H9 (cell line): ENCODE data around the gene ZCWPW1. TPM values are rescaled to one million over a fixed set of nuclear protein-coding genes. Genes with fewer than 3 reads are reported as not detected.

Experiments used
- DNase-seq: peaks from one replicate; pipeline ENCODE4 v3.0.0-alpha.2; 2017
- H2AFZ ChIP-seq: one replicate; pipeline ENCODE4 v1.6.1; 2013; ENCODE audit warnings: mild to moderate bottlenecking, low read length, control low read depth, moderate library complexity
- H2AK5ac ChIP-seq: 2 replicates; pipeline ENCODE4 v1.6.1; 2013; ENCODE audit warnings: low read length, control low read depth, mixed read lengths; ENCODE audit not compliant: insufficient read length
- H2BK120ac ChIP-seq: one replicate; pipeline ENCODE4 v1.6.1; 2013; ENCODE audit warnings: low read depth, mild to moderate bottlenecking, low read length, control low read depth, inconsistent platforms; ENCODE audit not compliant: poor library complexity, severe bottlenecking
- H2BK12ac ChIP-seq: 2 replicates; pipeline ENCODE4 v1.6.1; 2013; ENCODE audit warnings: low read length, control low read depth, mixed read lengths, low read depth; ENCODE audit not compliant: insufficient read length
- H2BK15ac ChIP-seq: 2 replicates; pipeline ENCODE4 v1.6.1; 2013; ENCODE audit warnings: low read depth, low read length, control low read depth
- H2BK20ac ChIP-seq: one replicate; pipeline ENCODE4 v1.6.1; 2013; ENCODE audit warnings: low read depth, mild to moderate bottlenecking, low read length, control low read depth, inconsistent platforms; ENCODE audit not compliant: poor library complexity, severe bottlenecking
- H2BK5ac ChIP-seq: 2 replicates; pipeline ENCODE4 v1.6.1; 2013; ENCODE audit warnings: low read length, control low read depth, mixed read lengths; ENCODE audit not compliant: insufficient read length
- H3K14ac ChIP-seq: 2 replicates; pipeline ENCODE4 v1.6.1; 2013; ENCODE audit warnings: low read length, control low read depth; ENCODE audit not compliant: insufficient read depth
- H3K18ac ChIP-seq: 2 replicates; pipeline ENCODE4 v1.6.1; 2013; ENCODE audit warnings: low read depth, mild to moderate bottlenecking, mixed read lengths, low read length, control low read depth; ENCODE audit not compliant: insufficient read length
- H3K23ac ChIP-seq: 2 replicates; pipeline ENCODE4 v1.6.1; 2013; ENCODE audit warnings: low read length, control low read depth, mixed read lengths, low read depth; ENCODE audit not compliant: insufficient read length
- H3K23me2 ChIP-seq: 2 replicates; pipeline ENCODE4 v1.6.1; 2013; ENCODE audit warnings: low read depth, mild to moderate bottlenecking, mixed read lengths, low read length, control low read depth; ENCODE audit not compliant: insufficient read length, poor library complexity, severe bottlenecking
- H3K27ac ChIP-seq: 2 replicates; pipeline ENCODE4 v1.5.1; 2013; ENCODE audit warnings: low read length, control low read depth, mixed read lengths, low read depth; ENCODE audit not compliant: insufficient read length
- H3K27me3 ChIP-seq: 2 replicates; pipeline ENCODE4 v1.6.1; 2013; ENCODE audit warnings: low read length, control low read depth, inconsistent platforms; ENCODE audit not compliant: insufficient read depth
- H3K4ac ChIP-seq: 2 replicates; pipeline ENCODE4 v1.6.1; 2013; ENCODE audit warnings: low read depth, mild to moderate bottlenecking, control low read depth, inconsistent platforms, low read length, moderate library complexity
- H3K4me1 ChIP-seq: 2 replicates; pipeline ENCODE4 v1.6.1; 2013; ENCODE audit warnings: low read length, control low read depth, inconsistent platforms; ENCODE audit not compliant: insufficient read depth
- H3K4me2 ChIP-seq: 2 replicates; pipeline ENCODE4 v1.6.1; 2013; ENCODE audit warnings: low read length, control low read depth, mixed read lengths; ENCODE audit not compliant: insufficient read length, insufficient read depth
- H3K56ac ChIP-seq: 2 replicates; pipeline ENCODE4 v1.6.1; 2013; ENCODE audit warnings: low read depth, mild to moderate bottlenecking, mixed read lengths, low read length, control low read depth; ENCODE audit not compliant: insufficient read length
- H3K79me1 ChIP-seq: 2 replicates; pipeline ENCODE4 v1.6.1; 2013; ENCODE audit warnings: low read depth, mild to moderate bottlenecking, moderate library complexity, low read length, control low read depth, inconsistent platforms; ENCODE audit not compliant: insufficient read depth, poor library complexity, severe bottlenecking
- H3K79me2 ChIP-seq: 2 replicates; pipeline ENCODE4 v1.6.1; 2013; ENCODE audit warnings: low read length, control low read depth, inconsistent platforms; ENCODE audit not compliant: insufficient read depth
- H3K9ac ChIP-seq: 2 replicates; pipeline ENCODE4 v1.6.1; 2013; ENCODE audit warnings: low read length, control low read depth, mixed read lengths; ENCODE audit not compliant: insufficient read length; ENCODE audit errors: extremely low read depth
- H3K9me3 ChIP-seq: one replicate; pipeline ENCODE4 v1.6.1; 2013; ENCODE audit warnings: low read depth, low read length, inconsistent platforms; ENCODE audit not compliant: control insufficient read depth
- H3T11ph ChIP-seq: one replicate; pipeline ENCODE4 v1.6.1; 2013; ENCODE audit warnings: mild to moderate bottlenecking, low read length, control low read depth, inconsistent platforms
- H4K20me1 ChIP-seq: one replicate; pipeline ENCODE4 v1.6.1; 2013; ENCODE audit not compliant: control insufficient read depth, insufficient read length, insufficient read depth
- H4K5ac ChIP-seq: 2 replicates; pipeline ENCODE4 v1.6.1; 2013; ENCODE audit warnings: low read depth, mild to moderate bottlenecking, mixed read lengths, low read length, control low read depth; ENCODE audit not compliant: insufficient read length
- H4K8ac ChIP-seq: replicated peaks from 2 replicates; pipeline ENCODE4 v1.6.1; 2013; ENCODE audit warnings: low read length, control low read depth, mixed read lengths, low read depth; ENCODE audit not compliant: insufficient read length
- H4K91ac ChIP-seq: 2 replicates; pipeline ENCODE4 v1.6.1; 2013; ENCODE audit warnings: low read depth, mild to moderate bottlenecking, moderate library complexity, mixed read lengths, low read length, control low read depth; ENCODE audit not compliant: insufficient read length
- H3K27ac Mint-ChIP-seq, 3 experiments: 2 replicates in 2 of 3; 3 replicates in 1 of 3; pipeline ENCODE4 v1.8.0; 2020 to 2021; ENCODE audit warnings: mixed read lengths in 3 of 3, mild to moderate bottlenecking in 1 of 3, moderate library complexity in 1 of 3
- H3K27me3 Mint-ChIP-seq: 2 replicates; pipeline ENCODE4 v1.8.0; 2021; ENCODE audit warnings: low read depth, mild to moderate bottlenecking, moderate library complexity, mixed read lengths
- H3K36me3 Mint-ChIP-seq, 3 experiments: 2 replicates in 2 of 3; 3 replicates in 1 of 3; pipeline ENCODE4 v1.8.0; 2020 to 2021; ENCODE audit warnings: low read depth in 3 of 3, mixed read lengths in 3 of 3; ENCODE audit not compliant: insufficient read depth in 1 of 3
- H3K4me1 Mint-ChIP-seq, 2 experiments: 2 replicates each; pipeline ENCODE4 v1.8.0; 2020; ENCODE audit warnings: mixed read lengths in 2 of 2
- H3K4me3 Mint-ChIP-seq, 2 experiments: 2 replicates in 1 of 2; 3 replicates in 1 of 2; pipeline ENCODE4 v1.8.0; 2020 to 2021; ENCODE audit warnings: mild to moderate bottlenecking in 2 of 2, mixed read lengths in 2 of 2, moderate library complexity in 1 of 2
- H3K9me3 Mint-ChIP-seq, 2 experiments: 2 replicates in 1 of 2; 3 replicates in 1 of 2; pipeline ENCODE4 v1.8.0; 2020; ENCODE audit warnings: mild to moderate bottlenecking in 2 of 2, mixed read lengths in 2 of 2, moderate library complexity in 1 of 2
- WGBS: extraction: QIAGEN DNeasy Blood & Tissue Kit; methylation state at CpG from one replicate; pipeline ENCODE4 v1.1.7; 2013; ENCODE audit warnings: missing lambda C conversion rate, low lambda C conversion rate, mixed read lengths; ENCODE audit not compliant: insufficient read length; ENCODE audit errors: extremely low coverage; 5-methylcytosine and 5-hydroxymethylcytosine counted together
- total RNA-seq: library from RNA; stranded (reverse); gene quantifications from 2 replicates; pipeline ENCODE4 v1.2.1, GENCODE V29; 2021
- TF ChIP-seq, protein P1 (sequence below): fragments of 200-600 bp; sonication (generic); conservative IDR thresholded peaks from 3 replicates; pipeline ENCODE4 v1.8.0; 2021; ENCODE audit warnings: antibody characterized with exemption, mild to moderate bottlenecking

Gene ZCWPW1
- total RNA-seq, 1 experiment from 2014 or later: 1.1 TPM

GRCh38 chr7:100390286-100391009 is 38.1 kb downstream of the ZCWPW1 start:
- Histone ChIP-seq H3K9ac (no peak overlapping the region), H3K4ac (no peak overlapping the region), H3K4me2 (no peak overlapping the region), H3K56ac (no peak overlapping the region), H3K79me2 (no peaks in the 10 kb centered on the region), H3K27me3 (no peaks in the 10 kb centered on the region), H4K5ac (no peak overlapping the region), H2BK120ac (no peak overlapping the region), H4K91ac (no peak overlapping the region), H2BK12ac (no peak overlapping the region), H3K9me3 (no peaks in the 10 kb centered on the region), H4K8ac (no peak overlapping the region), H2BK5ac (no peak overlapping the region), H3K79me1 (no peaks in the 10 kb centered on the region), H2BK15ac (no peak overlapping the region), H3K23me2 (no peaks in the 10 kb centered on the region), H3K18ac (no peak overlapping the region), H2AFZ (no peak overlapping the region), H4K20me1 (no peaks in the 10 kb centered on the region), H3K27ac (no peak overlapping the region), H3K23ac (no peak overlapping the region), H3K4me1 (no peaks in the 10 kb centered on the region), H3K14ac (no peak overlapping the region), H3T11ph (no peak overlapping the region), H2AK5ac (no peak overlapping the region), H2BK20ac (no peak overlapping the region)
- Mint-ChIP-seq H3K9me3 (no peaks in the 10 kb centered on the region), H3K27me3 (peaks cover 24% of the 10 kb centered on the region), H3K36me3 (no peaks in the 10 kb centered on the region), H3K27ac (peak overlapping the region in 1 of 3 experiments; percentile 68; a peak in 1 of 7 replicates), H3K4me3 (no peak overlapping the region; a peak in 1 of 5 replicates), H3K4me1 (peaks cover 9 to 22% of the 10 kb centered on the region in 2 experiments)
- DNase-seq: no peak
- TF ChIP-seq, protein P1, sequence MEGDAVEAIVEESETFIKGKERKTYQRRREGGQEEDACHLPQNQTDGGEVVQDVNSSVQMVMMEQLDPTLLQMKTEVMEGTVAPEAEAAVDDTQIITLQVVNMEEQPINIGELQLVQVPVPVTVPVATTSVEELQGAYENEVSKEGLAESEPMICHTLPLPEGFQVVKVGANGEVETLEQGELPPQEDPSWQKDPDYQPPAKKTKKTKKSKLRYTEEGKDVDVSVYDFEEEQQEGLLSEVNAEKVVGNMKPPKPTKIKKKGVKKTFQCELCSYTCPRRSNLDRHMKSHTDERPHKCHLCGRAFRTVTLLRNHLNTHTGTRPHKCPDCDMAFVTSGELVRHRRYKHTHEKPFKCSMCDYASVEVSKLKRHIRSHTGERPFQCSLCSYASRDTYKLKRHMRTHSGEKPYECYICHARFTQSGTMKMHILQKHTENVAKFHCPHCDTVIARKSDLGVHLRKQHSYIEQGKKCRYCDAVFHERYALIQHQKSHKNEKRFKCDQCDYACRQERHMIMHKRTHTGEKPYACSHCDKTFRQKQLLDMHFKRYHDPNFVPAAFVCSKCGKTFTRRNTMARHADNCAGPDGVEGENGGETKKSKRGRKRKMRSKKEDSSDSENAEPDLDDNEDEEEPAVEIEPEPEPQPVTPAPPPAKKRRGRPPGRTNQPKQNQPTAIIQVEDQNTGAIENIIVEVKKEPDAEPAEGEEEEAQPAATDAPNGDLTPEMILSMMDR: no peak
- no CpG with 5 or more reads among the region's 3 CpGs for WGBS
